ENCODE results near the gene C16orf95. TPM values are rescaled to one million over a fixed set of nuclear protein-coding genes. Genes with fewer than 3 reads are reported as not detected.

Gene C16orf95
- total RNA-seq, 1 donor from 2014 or later = 5.0 TPM

DNA sequence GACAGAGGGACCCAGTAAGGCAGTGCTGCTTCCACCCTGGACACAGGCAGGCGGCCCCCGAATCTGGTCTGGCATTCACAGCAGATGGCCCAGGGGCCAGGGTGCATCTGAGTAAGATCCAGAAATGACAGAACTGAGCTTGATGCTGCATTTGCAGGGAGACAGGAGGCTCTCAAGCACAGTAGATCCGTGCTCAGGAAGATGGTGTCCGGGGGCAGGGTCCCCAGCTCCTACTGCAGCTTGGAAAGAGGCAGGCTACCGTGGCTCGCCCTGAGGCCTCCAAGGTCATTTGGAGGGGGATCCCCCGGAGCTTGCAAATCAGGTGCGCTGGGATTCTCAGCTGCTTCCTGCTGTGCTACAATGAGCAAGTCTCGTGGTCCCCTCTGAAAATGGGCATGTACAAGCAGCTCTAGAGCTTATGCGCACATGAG lies 2.2 kb downstream of the C16orf95 start:
- H3K4me1 Mint-ChIP-seq (ENCODE audit: unreplicated experiment) = peaks cover 14% of the 10 kb centered on the region
- TF ChIP-seq, protein P1, sequence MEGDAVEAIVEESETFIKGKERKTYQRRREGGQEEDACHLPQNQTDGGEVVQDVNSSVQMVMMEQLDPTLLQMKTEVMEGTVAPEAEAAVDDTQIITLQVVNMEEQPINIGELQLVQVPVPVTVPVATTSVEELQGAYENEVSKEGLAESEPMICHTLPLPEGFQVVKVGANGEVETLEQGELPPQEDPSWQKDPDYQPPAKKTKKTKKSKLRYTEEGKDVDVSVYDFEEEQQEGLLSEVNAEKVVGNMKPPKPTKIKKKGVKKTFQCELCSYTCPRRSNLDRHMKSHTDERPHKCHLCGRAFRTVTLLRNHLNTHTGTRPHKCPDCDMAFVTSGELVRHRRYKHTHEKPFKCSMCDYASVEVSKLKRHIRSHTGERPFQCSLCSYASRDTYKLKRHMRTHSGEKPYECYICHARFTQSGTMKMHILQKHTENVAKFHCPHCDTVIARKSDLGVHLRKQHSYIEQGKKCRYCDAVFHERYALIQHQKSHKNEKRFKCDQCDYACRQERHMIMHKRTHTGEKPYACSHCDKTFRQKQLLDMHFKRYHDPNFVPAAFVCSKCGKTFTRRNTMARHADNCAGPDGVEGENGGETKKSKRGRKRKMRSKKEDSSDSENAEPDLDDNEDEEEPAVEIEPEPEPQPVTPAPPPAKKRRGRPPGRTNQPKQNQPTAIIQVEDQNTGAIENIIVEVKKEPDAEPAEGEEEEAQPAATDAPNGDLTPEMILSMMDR (IDR thresholded peaks at IDR 0.05) = no peak
- DNase-seq (ENCODE audit: extremely low spot score, unreplicated experiment) = peak; percentile 71
- peaks cover 2% of the 10 kb centered on the region for H3K36me3 Mint-ChIP-seq (ENCODE audit: unreplicated experiment)
- no peak overlapping the region for H3K4me3 Mint-ChIP-seq (ENCODE audit: unreplicated experiment)
- no peaks in the 10 kb centered on the region for H3K27me3 Mint-ChIP-seq (ENCODE audit: unreplicated experiment)
- no peak overlapping the region for H3K27ac Mint-ChIP-seq (ENCODE audit: unreplicated experiment)
- H3K9me3 Mint-ChIP-seq (ENCODE audit: unreplicated experiment) = no peaks in the 10 kb centered on the region

DNA sequence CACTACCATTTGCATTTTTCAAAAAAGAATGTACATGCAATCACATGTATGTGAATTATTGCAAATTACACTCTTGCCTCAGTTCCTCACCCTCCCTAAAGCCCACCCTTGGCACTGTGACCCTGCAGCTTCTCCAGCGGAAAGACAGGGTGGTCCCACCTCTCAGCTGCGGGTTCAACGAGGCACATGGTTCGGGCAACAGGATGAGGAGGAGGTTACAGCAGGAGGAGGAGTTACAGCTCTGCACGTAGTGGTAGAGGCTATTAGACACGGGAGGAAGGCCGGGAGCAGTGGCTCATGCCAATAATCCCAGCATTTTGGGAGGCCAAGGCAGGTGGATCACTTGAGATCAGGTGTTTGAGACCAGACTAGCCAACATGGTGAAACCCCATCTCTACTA lies 5.2 kb downstream of the C16orf95 start:
- DNase-seq (ENCODE audit: extremely low spot score, unreplicated experiment) = peak; percentile 75
- Mint-ChIP-seq H3K4me1 (ENCODE audit: unreplicated experiment) (no peaks in the 10 kb centered on the region), H3K36me3 (ENCODE audit: unreplicated experiment) (peaks cover 8% of the 10 kb centered on the region), H3K9me3 (ENCODE audit: unreplicated experiment) (no peaks in the 10 kb centered on the region), H3K27ac (ENCODE audit: unreplicated experiment) (no peak overlapping the region), H3K4me3 (ENCODE audit: unreplicated experiment) (no peak overlapping the region), H3K27me3 (ENCODE audit: unreplicated experiment) (no peaks in the 10 kb centered on the region)
- TF ChIP-seq, protein P1 (IDR thresholded peaks at IDR 0.05) = no peak

DNA sequence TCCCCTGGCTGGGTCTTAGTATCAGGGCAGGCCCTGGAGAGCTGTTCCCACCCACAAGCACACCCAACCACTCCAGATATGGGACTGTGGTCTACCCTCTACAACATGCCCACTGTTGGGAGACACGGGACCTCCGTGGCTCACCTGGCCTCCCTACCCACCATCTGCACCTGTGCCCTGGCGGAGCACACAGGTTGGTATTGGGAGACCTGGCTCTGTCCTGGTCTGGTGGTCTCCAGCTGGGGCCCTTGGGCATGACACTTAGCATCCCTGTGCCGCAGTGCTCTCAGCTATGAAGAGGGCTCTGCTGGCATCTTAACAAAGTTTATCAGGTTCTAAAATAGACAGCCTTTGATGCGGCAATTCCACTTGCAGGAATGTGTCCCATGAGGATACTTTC lies 5.8 kb downstream of the C16orf95 start:
- Mint-ChIP-seq H3K9me3 (ENCODE audit: unreplicated experiment) (no peaks in the 10 kb centered on the region), H3K27ac (ENCODE audit: unreplicated experiment) (no peak overlapping the region), H3K4me3 (ENCODE audit: unreplicated experiment) (no peak overlapping the region), H3K4me1 (ENCODE audit: unreplicated experiment) (no peaks in the 10 kb centered on the region), H3K27me3 (ENCODE audit: unreplicated experiment) (no peaks in the 10 kb centered on the region), H3K36me3 (ENCODE audit: unreplicated experiment) (peaks cover 8% of the 10 kb centered on the region)
- TF ChIP-seq, protein P1 (IDR thresholded peaks at IDR 0.05) = no peak
- DNase-seq (ENCODE audit: extremely low spot score, unreplicated experiment) = peak; percentile 77

- H3K27me3 Mint-ChIP-seq (ENCODE audit: unreplicated experiment) = no peaks in the 10 kb centered on the region
- H3K9me3 Mint-ChIP-seq (ENCODE audit: unreplicated experiment) = no peaks in the 10 kb centered on the region
- peak; percentile 80 for DNase-seq (ENCODE audit: extremely low spot score, unreplicated experiment)
Measured at GRCh38 chr16:87310610-87311009, 6.6 kb downstream of the C16orf95 start.

DNA sequence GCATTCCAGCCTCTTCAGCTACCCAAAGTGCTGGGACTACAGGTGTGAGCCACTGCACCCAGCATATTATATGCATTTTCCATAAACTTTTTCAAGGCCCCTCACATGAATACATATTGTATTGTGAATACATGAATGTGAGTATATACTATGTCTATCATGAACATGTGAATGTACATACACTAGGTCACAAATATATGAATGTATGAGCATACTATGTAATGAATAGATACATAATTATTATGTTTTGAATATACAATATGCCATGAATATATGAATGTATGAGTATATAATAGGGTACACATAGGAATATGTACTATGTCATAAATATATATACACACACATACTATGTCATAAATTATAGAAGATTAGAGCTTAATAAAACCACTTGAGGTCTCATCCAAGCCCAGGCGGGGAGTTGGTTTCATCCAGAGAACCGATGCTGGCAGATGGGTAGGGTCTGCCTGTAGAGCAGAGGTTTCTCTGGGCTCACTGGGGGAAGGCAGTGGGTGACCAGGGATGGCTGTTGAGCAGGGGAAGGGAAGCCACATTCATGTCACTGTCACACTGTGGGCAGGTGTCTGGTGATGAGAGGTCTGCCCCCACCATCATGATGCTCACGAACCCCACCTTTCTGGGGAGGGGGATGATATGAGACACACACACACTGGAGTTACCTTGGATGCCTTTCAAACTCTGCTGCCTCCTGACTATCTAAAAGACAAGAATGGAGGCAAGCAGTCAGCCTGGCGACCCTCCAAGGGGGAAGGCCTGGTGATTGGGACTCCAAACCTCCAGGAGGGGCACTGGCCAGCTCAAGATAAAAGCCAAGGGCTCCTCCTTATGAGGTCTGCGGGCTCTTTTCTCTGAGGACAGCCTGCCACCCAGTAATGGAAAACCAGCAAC lies 7.3 kb downstream of the C16orf95 start:
- H3K4me3 Mint-ChIP-seq (ENCODE audit: unreplicated experiment) = no peak overlapping the region
- peaks cover 8% of the 10 kb centered on the region for H3K36me3 Mint-ChIP-seq (ENCODE audit: unreplicated experiment)
- no peak for DNase-seq (ENCODE audit: extremely low spot score, unreplicated experiment)
- H3K27ac Mint-ChIP-seq (ENCODE audit: unreplicated experiment) = no peak overlapping the region
- no peaks in the 10 kb centered on the region for H3K27me3 Mint-ChIP-seq (ENCODE audit: unreplicated experiment)
- TF ChIP-seq, protein P1 (IDR thresholded peaks at IDR 0.05) = no peak
- H3K9me3 Mint-ChIP-seq (ENCODE audit: unreplicated experiment) = no peaks in the 10 kb centered on the region
- peaks cover 3% of the 10 kb centered on the region for H3K4me1 Mint-ChIP-seq (ENCODE audit: unreplicated experiment)

More at GRCh38 chr16:87310610-87311009, 6.6 kb downstream of the C16orf95 start:
- Mint-ChIP-seq H3K27ac (ENCODE audit: unreplicated experiment) (no peak overlapping the region), H3K4me3 (ENCODE audit: unreplicated experiment) (no peak overlapping the region), H3K4me1 (ENCODE audit: unreplicated experiment) (peaks cover 3% of the 10 kb centered on the region), H3K36me3 (ENCODE audit: unreplicated experiment) (peaks cover 8% of the 10 kb centered on the region)
- TF ChIP-seq, protein P1 (IDR thresholded peaks at IDR 0.05) = no peak

Measured in osteocyte (in vitro differentiated cells).